ENCODE results near the gene LHX3.

- TF ChIP-seq NRF1 (IDR thresholded peaks at IDR 0.05; ENCODE audit: low read depth, low read length) (no peak), GATA2 (CRISPR knock-in tag; IDR thresholded peaks at IDR 0.05) (no peak), POLR2AphosphoS5 (IDR thresholded peaks at IDR 0.05; ENCODE audit: low read depth, low read length) (no peak)
Observed at GRCh38 chr9:136160381-136160841, 44.5 kb downstream of the LHX3 start.
